A549 (cell line): ENCODE data around the gene MAEL. TPM values are rescaled to one million over a fixed set of nuclear protein-coding genes. Genes with fewer than 3 reads are reported as not detected.

Experiments
- ATAC-seq, 2 experiments: fragments of 200-7000 bp in 1 of 2; fragments of >200 bp in 1 of 2; cut with Nextera tagmentation in 1 of 2; cut with Tn5 transposase in 1 of 2; 3 replicates each; pipeline versions ENCODE4 v1.8.0 to v1.9.1; 2018 to 2020; ENCODE audit warnings: mild to moderate bottlenecking in 1 of 2, moderate library complexity in 1 of 2
- CTCF ChIA-PET: fragments of 300-600 bp; sonication (Branson Sonifier 250); formaldehyde crosslinking; extraction: SDS; loops from one replicate; lab custom pipeline; 2021; ENCODE audit warnings: antibody characterized with exemption, inconsistent platforms; lab: Yijun Ruan, JAX
- POLR2A ChIA-PET: fragments of 350-600 bp; formaldehyde crosslinking; extraction: SDS; loops from one replicate; lab custom pipeline; 2021; ENCODE audit warnings: antibody characterized with exemption, inconsistent platforms; lab: Yijun Ruan, JAX
- DNase-seq, 2 experiments: peaks; one replicate each; pipeline versions ENCODE4 v3.0.0 to v3.0.0-alpha.2; 2011 to 2016; ENCODE audit warnings: low read depth in 1 of 2, low spot score in 1 of 2
- FAIRE-seq: peaks from 2 replicates; lab custom pipeline; 2011; peaks lifted over from hg19 to GRCh38; lab: Jason Lieb, UNC
- H3K27ac ChIP-seq, 2 experiments: fragments of >200 bp; sonication (Bioruptor Twin); formaldehyde crosslinking; 3 replicates each; pipeline ENCODE4 v1.5.1; 2016 to 2017
- H3K4me1 ChIP-seq: fragments of >200 bp; sonication (Bioruptor Twin); formaldehyde crosslinking; 3 replicates; pipeline ENCODE4 v1.6.1; 2016
- H3K4me2 ChIP-seq: fragments of >200 bp; sonication (Bioruptor Twin); formaldehyde crosslinking; 3 replicates; pipeline ENCODE4 v1.6.1; 2016
- H3K4me3 ChIP-seq: fragments of >200 bp; sonication (Bioruptor Twin); formaldehyde crosslinking; 3 replicates; pipeline ENCODE4 v1.5.1; 2016
- H3K9me3 ChIP-seq: fragments of >200 bp; sonication (Bioruptor Twin); formaldehyde crosslinking; 3 replicates; pipeline ENCODE4 v1.6.1; 2016
- ATOH8 ChIP-seq: fragments of 250-450 bp; sonication (Bioruptor Pico); IDR thresholded peaks from 2 replicates; pipeline ENCODE4 v1.5.0; 2020; ENCODE audit warnings: low read depth, mild to moderate bottlenecking, moderate library complexity
- CTCF ChIP-seq: fragments of >200 bp; sonication (Bioruptor Twin); formaldehyde crosslinking; IDR thresholded peaks from 3 replicates; pipeline ENCODE4 v1.5.1; 2016
- EP300 ChIP-seq, 2 experiments: fragments of >200 bp; sonication (Bioruptor Twin); formaldehyde crosslinking; IDR thresholded peaks; 2 replicates in 1 of 2; 3 replicates in 1 of 2; pipeline ENCODE4 v1.6.1; 2016 to 2017
- FOXS1 ChIP-seq: fragments of 250-450 bp; sonication (Bioruptor Pico); IDR thresholded peaks from 2 replicates; pipeline ENCODE4 v1.5.0; 2020; ENCODE audit warnings: mild to moderate bottlenecking, moderate library complexity
- HDAC2 ChIP-seq: fragments of 200-600 bp; sonication (generic); IDR thresholded peaks from 2 replicates; pipeline ENCODE4 v1.6.1; 2016
- HMGXB4 ChIP-seq: fragments of 250-450 bp; sonication (Bioruptor Pico); IDR thresholded peaks from 2 replicates; pipeline ENCODE4 v1.5.0; 2021; ENCODE audit warnings: mild to moderate bottlenecking, moderate library complexity, borderline replicate concordance
- JUNB ChIP-seq: fragments of >200 bp; sonication (Bioruptor Twin); formaldehyde crosslinking; IDR thresholded peaks from 2 replicates; pipeline ENCODE4 v1.6.1; 2016
- RAD21 ChIP-seq, 2 experiments: fragments of >200 bp in 1 of 2; sonication (Bioruptor Twin) in 1 of 2; formaldehyde crosslinking in 1 of 2; IDR thresholded peaks in 1 of 2; conservative IDR thresholded peaks in 1 of 2; 2 replicates in 1 of 2; 3 replicates in 1 of 2; pipeline ENCODE4 v1.6.1; 2012 to 2018; ENCODE audit warnings: inconsistent platforms in 1 of 2
- RNF2 ChIP-seq: fragments of 200-600 bp; sonication (generic); IDR thresholded peaks from 2 replicates; pipeline ENCODE4 v1.6.1; 2016; ENCODE audit warnings: low read depth, mild to moderate bottlenecking, antibody characterized with exemption, moderate library complexity, borderline replicate concordance
- SMC3 ChIP-seq: fragments of >200 bp; sonication (Bioruptor Twin); formaldehyde crosslinking; IDR thresholded peaks from 3 replicates; pipeline ENCODE4 v1.6.1; 2018; ENCODE audit warnings: inconsistent platforms
- WGBS: methylation state at CpG from one replicate; pipeline ENCODE4 v1.1.6; 2017; ENCODE audit errors: missing lambda C conversion rate; 5-methylcytosine and 5-hydroxymethylcytosine counted together
- polyA plus RNA-seq, 4 experiments: library from polyadenylated mRNA; depleted of rRNA in 3 of 4; stranded (reverse); fragments of >200 nt; fragmentation: RNase III in 1 of 4; extraction: RNeasy Plus Mini Kit Qiagen cat#74134 plus additional on column Dnase treatment in 1 of 4; gene quantifications; 2 replicates in 3 of 4; 3 replicates in 1 of 4; pipeline ENCODE4 v1.2.3, GENCODE V29; 2011 to 2017
- TF ChIP-seq, protein P1 (sequence below): fragments of 200-600 bp; sonication (generic); IDR thresholded peaks from 2 replicates; pipeline ENCODE4 v1.6.1; 2016; ENCODE audit warnings: antibody characterized with exemption, mild to moderate bottlenecking, moderate library complexity
- TF ChIP-seq, protein P2 (sequence below): IDR thresholded peaks from 2 replicates; pipeline ENCODE4 v1.6.1; 2012; ENCODE audit warnings: low read depth, borderline replicate concordance

Gene MAEL
- polyA plus RNA-seq, 2 of the 4 experiments (the other 2 are of a cell fraction) = not detected

DNA sequence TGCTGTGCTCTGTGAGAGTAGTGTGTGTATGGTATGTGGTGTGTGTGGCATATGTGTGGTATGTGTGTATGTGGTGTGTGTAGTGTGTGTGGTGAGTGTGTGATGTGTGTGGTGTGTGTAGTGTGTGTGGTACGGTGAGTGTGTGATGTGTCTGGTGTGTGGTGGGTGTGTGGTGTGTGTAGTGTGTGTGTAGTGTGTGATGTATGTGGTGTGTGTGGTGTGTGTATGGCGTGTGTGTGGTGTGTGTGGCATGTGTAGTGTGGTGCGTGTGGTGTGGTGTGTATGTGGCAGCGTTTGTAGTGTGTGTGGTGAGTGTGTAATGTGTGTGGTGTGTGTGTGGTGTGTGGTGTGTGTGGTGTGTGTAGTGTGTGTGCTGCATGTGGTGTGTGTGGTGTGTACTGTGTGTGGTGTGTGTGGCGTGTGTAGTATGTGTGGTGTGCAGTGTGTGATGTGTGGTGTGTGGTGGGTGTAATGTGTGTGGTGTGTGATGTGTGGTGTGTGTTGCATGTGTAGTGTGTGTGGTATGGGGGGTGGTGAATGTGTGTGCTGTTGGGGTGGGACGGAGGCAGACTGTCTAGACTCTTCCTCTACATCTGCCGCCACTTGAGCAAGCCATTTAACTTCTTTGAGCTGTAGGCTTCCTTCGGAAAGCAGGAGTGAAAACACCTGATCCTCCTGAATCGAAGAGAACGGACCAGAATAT lies 67.6 kb downstream of the MAEL start:
- WGBS = 22% methylated on average over 10 of the region's 10 CpGs
- Histone ChIP-seq H3K27ac (no peak overlapping the region), H3K4me2 (peak overlapping the region; percentile 63), H3K9me3 (no peaks in the 10 kb centered on the region), H3K4me3 (no peak overlapping the region), H3K4me1 (no peaks in the 10 kb centered on the region)
- DNase-seq (peak in 1 of 2 experiments; percentile 58), ATAC-seq (peak; percentile 59 to 70), FAIRE-seq (no peak)
- TF ChIP-seq SMC3 (no peak), RNF2 (no peak), HMGXB4 (no peak), HDAC2 (no peak), CTCF (no peak), FOXS1 (CRISPR knock-in tag) (no peak), ATOH8 (CRISPR knock-in tag) (no peak), EP300 (IDR thresholded peaks at IDR 0.05) (no peak), JUNB (no peak), RAD21 (conservative IDR thresholded peaks at IDR 0.05 in 1 of 2, IDR thresholded peaks at IDR 0.05 in 1 of 2) (no peak)
- TF ChIP-seq, protein P1, sequence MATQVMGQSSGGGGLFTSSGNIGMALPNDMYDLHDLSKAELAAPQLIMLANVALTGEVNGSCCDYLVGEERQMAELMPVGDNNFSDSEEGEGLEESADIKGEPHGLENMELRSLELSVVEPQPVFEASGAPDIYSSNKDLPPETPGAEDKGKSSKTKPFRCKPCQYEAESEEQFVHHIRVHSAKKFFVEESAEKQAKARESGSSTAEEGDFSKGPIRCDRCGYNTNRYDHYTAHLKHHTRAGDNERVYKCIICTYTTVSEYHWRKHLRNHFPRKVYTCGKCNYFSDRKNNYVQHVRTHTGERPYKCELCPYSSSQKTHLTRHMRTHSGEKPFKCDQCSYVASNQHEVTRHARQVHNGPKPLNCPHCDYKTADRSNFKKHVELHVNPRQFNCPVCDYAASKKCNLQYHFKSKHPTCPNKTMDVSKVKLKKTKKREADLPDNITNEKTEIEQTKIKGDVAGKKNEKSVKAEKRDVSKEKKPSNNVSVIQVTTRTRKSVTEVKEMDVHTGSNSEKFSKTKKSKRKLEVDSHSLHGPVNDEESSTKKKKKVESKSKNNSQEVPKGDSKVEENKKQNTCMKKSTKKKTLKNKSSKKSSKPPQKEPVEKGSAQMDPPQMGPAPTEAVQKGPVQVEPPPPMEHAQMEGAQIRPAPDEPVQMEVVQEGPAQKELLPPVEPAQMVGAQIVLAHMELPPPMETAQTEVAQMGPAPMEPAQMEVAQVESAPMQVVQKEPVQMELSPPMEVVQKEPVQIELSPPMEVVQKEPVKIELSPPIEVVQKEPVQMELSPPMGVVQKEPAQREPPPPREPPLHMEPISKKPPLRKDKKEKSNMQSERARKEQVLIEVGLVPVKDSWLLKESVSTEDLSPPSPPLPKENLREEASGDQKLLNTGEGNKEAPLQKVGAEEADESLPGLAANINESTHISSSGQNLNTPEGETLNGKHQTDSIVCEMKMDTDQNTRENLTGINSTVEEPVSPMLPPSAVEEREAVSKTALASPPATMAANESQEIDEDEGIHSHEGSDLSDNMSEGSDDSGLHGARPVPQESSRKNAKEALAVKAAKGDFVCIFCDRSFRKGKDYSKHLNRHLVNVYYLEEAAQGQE = no peak
- CTCF ChIA-PET = interaction anchor here (0.6 to 18.6 kb wide), 17 partner anchors 9 to 1131 kb away, joined by 3 to 534 read pairs (median 6); no protein-coding TSS in a partner anchor
- POLR2A ChIA-PET = no interaction called here

GRCh38 chr1:167057241-167057688 lies 68.2 kb downstream of the MAEL start:
- WGBS = 33% methylated on average over 6 of the region's 6 CpGs
- FAIRE-seq = no peak

More at GRCh38 chr1:167057241-167057688, 68.2 kb downstream of the MAEL start:
- Histone ChIP-seq H3K4me2 (peak overlapping the region; percentile 63), H3K9me3 (no peaks in the 10 kb centered on the region), H3K27ac (no peak overlapping the region), H3K4me3 (no peak overlapping the region), H3K4me1 (no peaks in the 10 kb centered on the region)
- DNase-seq (peak; percentile 51 to 76), ATAC-seq (peak; percentile 85)
- ChIA-PET CTCF (interaction anchor here (0.6 to 18.6 kb wide), 20 partner anchors 9 to 1131 kb away, joined by 3 to 534 read pairs (median 6); partner anchors contain the start of gene POGK), POLR2A (no interaction called here)
- TF ChIP-seq, protein P2, sequence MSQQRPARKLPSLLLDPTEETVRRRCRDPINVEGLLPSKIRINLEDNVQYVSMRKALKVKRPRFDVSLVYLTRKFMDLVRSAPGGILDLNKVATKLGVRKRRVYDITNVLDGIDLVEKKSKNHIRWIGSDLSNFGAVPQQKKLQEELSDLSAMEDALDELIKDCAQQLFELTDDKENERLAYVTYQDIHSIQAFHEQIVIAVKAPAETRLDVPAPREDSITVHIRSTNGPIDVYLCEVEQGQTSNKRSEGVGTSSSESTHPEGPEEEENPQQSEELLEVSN = no peak
- TF ChIP-seq RAD21 (conservative IDR thresholded peaks at IDR 0.05 in 1 of 2, IDR thresholded peaks at IDR 0.05 in 1 of 2) = peak; percentile 72 to 74
- TF ChIP-seq SMC3 = peak; percentile 85
- peak; percentile 62 for TF ChIP-seq CTCF
